ENCODE results near the gene SULT1E1.
A peak's percentile ranks its signal among the peaks of the same experiment; 100 is the strongest.
"Not testable (repeated sequence)": the region's sequence is repeated elsewhere in the genome, so short reads cannot be mapped to it uniquely, and the experiment has no call there.

SULT1E1 gene

DNA sequence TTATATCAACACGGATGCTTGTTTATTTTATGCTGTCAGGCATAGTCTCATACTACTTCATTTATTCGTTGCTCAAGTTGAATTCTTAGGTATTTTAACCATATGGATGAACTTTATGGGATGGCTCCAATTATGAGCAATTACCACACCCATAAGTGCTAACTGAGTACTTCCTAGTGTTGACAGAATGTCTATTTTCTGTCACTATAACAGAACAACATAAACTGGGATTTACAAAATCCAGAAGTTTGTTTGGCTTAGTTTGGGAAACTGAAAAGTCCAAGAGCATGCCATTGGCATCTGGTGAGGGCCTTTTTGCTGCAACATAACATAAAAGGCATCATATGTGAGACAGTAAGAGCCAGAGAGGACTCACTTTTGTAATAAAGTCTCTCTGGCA lies 21.0 kb downstream of the SULT1E1 start:
- DNase-seq = no peak

DNA sequence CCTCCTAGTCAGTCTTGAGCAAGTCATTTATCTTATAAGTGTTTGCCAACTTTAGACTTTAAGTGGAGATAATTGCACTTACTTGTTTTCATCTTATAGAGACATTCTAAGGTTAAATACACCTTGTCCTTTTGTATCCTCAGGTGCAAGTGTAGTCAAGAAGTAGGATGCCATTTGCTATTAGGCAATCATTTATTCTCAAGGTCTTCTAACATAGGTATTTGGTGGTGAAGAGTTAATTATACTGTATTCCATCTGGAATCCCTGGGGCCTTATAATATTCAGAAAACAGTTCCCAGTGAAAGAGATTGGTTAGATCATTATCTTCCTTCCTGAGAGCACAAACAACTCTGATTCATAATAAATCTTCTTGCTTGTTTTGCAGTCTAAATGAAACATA lies 23.7 kb downstream of the SULT1E1 start:
- no peak for DNase-seq

DNA sequence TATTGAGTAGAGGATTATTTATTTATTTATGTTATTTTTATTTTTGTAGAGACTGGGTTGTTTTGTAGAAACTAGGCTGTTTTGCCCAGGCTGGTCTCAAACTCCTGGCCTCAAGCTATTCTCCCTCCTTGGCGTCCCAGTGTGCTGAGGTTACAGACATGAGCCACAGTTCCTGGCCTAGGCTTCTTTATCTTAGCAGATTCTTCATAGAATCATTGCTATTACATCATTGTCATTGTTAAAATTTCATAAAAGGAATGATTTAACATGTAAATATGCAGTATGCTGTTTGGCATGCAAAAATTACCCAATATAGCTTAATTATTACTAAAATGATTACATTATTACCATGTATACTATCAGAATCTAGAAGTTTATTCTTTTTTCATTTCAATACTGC lies 24.2 kb downstream of the SULT1E1 start:
- no peak for DNase-seq

DNA sequence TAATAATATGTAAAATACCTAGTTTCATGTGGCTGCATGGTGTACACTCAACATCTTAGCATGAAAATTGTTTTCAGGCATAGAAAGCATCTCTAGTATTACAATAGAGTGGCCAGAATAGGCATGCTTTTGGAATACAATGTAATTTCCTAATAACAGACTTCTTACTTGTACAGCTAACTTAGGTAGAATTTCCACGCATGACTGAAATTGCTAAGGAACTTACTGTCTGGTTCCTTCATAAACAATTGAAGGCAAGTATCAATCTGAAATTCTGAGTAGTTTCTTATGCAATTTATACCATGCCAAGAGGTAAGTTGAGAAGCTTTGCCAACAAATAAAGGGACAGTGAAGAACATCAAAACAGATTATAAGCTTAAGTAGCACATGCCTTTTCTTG lies 26.7 kb downstream of the SULT1E1 start:
- DNase-seq = no peak

DNA sequence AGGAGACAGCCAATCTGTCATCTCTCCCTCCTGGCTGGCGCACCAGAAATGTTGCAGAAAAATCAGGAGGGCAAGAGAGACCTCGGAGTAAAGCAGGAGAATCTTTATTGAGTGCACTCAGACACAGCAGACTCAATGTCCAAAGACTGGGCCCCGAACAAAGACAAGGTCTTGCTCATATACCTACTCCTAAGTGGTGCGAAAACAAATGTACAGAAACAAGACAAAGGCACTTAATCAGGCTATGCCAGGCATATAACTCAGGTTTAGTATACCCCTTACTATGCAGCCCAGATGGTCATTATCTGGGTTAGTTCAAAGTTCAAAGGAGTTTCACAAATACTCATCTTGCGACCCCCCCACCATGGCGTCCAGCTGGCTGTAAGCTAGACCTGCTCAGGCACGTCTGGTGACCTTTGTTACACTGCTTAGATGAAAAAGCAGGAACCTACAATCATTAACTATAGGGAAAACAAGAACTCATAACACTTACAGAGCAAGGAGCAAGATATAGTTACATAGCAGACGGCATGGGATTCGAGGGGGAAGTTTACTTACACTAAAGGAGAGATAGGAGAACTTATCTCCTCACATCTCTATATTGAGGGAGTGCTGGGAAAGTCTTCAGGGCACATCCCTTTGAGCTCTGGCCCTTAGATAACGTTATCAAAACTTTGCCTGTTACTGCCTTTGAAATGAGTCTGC lies 27.5 kb downstream of the SULT1E1 start:
- DNase-seq = no peak

DNA sequence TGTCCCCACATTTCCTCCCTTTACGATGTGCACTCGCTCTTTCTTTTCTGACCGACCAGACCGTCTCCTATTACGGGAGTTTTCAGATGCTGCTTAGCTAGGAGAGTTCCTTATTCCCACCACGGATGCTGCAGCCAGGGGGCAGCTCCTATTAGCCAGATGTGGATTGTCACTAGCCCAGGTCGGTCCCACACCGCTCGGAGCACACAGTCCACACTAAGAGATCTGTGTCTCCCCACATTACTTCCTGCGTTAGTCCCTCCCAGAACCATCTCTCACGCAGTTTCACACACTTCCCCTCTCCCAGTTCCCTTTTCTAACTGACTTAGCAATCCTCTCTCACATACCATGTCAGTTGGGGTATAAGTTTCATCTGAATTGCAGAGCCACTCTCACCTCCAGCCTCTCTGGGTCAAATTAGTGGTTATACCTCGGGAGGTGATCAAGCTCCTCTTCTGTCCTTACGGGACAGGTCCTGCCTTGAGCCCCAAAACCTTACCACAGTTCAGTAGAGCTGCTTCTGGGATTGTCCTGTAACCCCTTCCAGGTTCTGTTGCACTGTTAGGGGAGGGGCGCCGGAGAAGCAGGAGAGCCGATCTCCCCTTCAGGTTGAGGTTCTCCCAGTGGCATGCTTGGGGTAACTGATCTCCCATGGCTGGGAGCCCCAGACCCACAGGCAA lies 28.2 kb downstream of the SULT1E1 start:
- DNase-seq = peak; percentile 4

DNA sequence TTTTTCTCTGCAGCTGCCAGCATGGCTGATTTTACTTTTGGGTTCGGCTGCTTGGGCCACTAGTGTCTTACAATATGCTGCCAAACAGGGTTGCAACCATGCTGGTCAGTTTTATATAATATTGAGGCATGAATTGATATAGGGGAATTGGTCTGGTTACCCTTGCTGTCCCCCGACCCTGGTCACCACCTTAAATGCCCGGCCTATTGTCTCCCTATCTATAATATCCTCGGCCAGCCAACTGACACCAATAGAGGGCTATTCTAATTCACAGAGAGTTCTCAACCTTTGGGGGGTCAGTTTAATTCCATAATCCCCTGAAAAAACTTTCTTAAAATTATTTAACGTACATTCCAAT lies 28.7 kb downstream of the SULT1E1 start:
- no peak for DNase-seq

DNA sequence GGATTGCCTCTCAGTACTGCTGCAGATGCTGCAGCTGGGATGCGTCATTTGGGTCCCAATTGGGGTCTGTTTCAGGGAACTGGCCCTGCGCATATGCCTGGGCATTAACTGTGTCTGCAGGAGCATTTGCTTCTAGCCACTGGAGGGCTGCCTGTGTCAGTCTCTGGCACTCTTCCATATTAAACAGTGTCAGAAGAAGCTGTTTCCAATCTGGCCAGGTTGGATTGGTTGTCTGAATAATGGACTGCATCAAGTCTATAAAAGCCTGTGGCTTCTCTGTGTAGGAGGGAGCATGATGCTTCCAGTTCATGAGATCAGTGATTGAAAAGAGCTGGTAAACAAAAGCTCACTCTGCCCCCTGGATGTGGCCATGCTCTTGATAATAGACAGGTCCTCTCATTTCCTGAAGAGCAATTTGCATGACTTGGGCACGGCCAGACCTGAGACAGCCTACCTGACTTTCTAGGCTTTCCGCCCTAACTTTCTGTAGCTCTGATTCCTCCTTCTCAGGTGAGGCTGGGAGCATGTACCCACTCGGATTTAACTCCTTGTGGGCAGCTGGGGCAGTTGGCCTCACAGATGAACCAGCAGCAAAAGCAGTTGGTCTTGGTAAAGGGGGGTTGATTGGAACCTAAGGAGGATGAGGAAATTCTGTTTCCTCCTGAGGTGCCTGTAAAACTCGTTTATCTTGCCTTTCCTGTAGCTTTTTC lies 29.2 kb downstream of the SULT1E1 start:
- no peak for DNase-seq

DNA sequence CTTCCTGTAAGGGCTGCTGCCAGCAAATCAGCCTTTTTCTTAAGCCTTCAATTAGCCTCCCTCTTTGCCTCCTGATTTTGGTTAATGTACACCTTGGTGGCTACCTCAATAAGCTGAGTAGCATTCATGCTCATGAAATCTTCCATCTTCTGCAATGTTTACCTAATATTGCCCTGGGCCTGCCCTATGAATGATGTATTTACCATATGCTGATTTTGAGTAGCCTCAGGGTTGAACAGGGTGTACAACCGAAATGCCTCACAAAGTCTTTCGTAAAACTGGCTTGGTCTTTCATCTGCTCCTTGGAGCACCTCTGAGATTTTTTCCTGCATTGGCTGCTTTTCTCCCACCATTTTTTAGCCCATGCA lies 29.8 kb downstream of the SULT1E1 start:
- no peak for DNase-seq

DNA sequence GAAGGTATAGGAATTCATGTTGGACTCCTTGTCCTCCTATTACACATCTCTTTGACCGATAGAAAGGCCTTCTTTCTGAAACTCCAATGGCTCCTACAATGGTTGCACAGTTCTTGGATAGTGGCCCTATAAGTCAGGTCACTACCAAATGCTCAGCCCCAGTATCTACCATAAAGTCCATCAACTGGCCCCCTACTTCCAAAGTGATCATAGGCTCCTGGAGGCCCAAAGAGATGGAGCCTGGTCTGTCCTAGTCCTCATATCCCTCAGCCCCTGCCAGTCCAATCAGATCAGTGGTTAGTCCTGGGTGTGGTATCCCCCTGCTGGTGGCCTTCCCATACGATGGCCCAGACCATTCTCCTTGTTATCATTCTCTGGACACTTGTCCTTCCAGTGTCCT lies 30.3 kb downstream of the SULT1E1 start:
- DNase-seq = no peak

DNA sequence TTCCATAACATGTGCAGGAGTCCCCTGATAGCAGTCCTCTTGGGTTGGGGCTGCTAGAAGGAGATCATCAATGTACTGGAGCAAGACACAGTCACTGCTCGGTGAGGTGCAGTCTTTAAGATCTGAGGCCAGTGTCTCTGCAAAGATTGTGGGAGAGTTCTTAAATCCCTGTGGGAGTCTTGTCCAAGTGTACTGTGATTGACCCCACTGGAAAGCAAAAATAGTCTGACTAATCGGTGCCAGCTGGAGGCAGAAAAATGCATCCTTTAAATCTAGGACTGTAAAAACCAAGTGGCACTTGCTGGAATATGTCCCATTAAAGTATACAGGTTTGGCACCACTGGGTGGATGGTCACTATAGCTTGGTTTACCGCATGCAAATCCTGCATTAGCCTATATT lies 31.1 kb downstream of the SULT1E1 start:
- DNase-seq = no peak

DNA sequence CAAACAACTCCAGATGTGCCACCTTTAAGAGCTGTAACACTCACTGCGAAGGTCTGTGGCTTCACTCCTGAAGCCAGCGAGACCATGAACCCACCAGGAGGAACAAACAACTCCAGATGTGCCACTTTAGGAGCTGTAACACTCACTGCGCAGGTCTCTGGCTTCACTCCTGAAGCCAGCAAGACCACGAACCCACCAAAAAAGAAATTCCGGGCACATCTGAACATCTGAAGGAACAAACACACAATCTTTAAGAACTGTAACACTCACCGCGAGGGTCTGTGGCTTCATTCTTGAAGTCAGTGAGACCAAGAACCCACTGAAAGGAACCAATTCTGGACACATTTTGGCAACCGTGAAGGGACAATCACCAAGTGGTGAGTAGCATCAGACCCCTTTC lies 34.9 kb downstream of the SULT1E1 start:
- not testable (repeated sequence) for DNase-seq

DNA sequence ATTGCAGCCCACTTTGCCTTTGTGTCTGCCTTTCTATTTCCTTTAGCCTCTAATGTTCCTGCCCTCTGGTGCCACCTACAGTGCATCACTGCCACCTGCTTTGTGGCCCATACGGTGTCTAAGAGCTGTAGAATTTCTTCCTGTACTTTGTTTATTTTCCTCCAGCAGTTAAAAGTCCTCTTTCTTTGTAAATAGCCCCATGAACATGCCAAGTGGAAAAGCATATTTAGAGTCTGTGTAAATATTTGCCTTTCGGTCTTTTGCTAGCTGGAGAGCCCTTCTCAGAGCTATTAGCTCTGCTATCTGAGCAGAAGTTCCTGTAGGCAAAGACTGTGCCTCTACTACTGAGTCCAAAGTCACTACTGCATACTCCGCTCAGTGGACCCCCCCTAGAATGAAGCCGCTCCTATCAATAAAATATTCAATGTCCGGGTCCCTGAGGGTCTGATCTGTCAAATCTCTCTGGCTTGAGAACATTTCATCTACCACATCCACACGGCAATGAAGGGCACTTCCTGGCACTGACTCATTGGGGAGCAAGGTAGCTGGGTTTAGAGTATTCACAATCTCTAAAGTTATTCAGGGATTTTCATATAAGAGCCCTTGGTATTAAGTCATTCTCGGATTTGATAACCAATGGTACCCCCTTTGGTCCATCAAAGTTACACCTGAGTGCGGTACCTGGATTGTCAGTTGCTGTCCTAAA lies 36.3 kb downstream of the SULT1E1 start:
- DNase-seq = peak; percentile 18

DNA sequence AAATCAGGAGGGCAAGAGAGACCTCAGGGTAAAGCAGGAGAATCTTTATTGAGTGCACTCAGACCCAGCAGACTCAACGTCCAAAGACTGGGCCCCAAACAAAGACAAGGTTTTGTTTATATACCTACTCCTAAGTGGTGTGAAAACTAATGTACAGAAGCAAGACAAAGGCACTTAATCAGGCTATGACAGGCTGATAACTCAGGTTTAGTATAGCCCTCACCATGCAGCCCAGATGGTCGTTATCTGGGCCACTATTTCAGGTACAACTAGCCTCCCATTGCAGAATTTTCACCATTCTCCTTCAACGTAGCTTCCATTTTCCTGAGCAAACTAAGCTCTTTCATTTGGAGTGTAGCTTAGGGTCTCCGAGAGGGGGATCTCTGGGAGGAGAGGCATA lies 36.9 kb downstream of the SULT1E1 start:
- no peak for DNase-seq

DNA sequence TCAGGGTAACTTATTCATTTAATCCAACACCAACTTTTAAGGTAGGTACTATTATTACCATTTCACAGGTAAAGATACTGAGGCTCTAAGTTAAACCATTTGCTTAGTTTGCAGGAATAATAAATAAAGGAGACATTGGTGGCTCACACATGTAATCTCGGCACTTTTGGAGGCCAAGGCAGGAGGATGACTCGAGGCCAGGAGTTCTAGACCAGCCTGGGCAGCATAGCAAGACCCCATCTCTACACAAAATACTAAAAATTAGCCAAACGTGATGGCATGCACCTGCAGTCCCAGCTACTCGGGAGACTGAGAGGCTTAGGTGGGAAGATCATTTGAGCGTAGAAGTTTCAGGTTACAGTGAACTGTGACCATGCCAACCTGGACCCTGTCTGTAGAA lies 37.7 kb downstream of the SULT1E1 start:
- DNase-seq = no peak

DNA sequence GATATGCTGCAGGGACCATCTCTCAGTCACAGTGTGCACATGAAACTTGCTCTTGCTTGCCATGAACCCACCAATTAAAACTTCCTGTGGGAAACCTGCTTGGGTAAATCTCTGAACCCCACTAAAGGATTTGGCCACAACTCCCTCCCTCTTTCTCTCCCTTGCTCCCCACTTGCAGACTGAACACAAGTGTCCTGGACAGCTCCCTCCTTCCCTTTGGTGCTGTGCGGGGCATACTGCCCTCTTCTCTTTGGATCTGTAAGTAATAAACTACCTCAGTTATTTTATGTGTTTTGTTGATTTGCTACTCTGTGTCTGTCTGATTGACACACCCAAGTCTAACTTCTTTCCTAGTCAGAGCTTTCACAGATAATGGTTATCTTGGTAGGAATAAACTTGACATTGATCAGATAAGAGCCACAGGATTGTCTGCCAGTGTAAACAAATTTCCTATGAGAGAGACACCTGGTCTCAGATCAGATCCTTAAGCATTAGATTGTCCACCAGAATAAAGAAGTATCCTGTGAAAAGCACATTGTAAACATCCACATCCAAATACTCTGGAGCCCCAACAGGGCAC lies 41.8 kb downstream of the SULT1E1 start:
- no peak for DNase-seq

DNA sequence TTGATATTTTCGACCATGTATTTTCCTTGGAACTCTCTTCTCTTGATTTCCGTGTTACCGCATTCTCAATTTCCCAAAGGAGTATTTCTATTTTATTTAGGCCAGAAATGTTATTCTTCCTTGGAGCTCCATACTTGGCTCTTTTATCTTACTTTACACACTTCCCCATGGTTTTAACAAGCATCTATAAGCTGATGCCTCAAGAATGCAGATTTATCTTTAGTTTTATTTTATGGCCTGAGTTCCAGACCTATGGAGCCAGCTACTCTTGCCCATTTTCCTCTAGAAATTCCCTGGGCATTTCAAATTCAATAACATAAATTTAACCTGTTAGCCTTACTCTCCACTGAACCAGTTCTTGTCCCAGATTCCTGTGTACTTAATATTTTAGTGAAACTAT lies 43.7 kb downstream of the SULT1E1 start:
- DNase-seq = no peak

DNA sequence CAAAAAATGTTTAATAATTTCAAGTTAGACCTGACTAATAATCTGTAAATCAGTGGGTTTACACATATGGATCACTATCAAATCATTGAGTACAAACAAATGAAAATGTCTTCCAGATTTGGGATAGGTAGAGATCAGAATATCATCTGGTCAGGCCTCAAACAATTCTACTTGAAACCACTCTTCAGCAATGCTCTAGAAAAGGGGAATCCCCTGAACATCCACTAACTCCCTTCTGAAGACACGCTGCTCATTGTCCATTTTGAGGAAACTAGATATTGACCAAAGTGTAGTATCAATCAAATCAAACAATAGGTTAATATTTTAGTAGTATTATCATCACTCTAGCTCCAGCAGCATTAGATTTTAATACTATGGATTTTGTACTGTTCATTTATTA lies 46.3 kb downstream of the SULT1E1 start:
- no peak for DNase-seq

DNA sequence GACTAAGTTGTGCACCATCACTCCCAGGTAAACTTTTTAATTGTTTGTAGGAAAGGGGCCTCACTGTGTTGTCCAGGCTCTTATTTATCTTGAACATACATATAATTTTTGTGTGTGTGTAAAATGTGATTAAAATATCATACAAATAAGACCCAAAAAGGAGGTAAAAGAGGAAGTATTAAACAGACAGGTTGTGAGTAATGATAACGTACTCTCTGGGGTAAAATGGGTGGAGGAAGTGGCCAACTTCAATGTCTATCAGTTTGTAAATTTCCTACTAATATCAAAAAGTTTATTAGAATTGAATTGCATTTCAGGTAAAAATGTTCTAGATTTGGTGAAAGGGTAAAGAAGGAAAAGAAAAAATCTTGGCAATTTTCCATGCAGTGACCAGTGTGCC lies 48.8 kb downstream of the SULT1E1 start:
- DNase-seq = no peak

DNA sequence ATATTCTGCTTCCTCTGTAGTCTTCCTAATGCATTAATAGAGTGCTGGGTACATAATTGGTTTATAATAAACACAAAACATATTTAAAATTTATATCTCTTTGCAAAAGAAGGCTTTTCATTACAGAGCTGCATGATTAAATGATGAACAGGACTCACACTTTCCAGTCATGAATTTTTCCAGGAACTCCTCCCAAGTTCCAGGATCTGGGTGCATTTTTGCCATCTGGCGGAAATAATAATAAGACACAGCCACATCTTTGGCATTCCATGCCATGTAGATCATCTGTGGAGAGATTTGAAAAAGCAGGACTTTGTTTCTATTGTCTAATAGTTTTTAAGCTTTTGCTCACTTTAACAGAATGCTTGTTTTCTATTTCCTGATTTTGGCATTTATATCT lies 59.3 kb downstream of the SULT1E1 start:
- no peak for DNase-seq

DNA sequence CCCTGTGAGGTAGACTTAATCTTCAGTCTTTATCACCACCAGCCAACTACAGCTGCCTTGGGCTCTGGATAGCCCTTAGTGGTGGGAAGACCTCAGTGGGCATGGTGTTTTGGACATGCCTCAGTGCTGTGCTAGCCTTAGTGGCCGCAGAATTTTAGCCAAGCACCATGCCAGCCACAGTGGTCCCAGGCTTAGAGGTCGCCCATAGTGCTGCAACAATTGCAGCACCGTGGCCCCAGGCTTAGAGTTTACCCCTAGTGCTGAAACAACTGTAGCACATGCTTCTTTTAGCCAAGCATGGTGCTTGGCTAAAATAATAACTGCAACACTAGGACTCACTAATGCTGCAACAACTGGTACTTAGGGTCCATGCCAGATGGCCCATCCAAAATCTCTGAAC lies 60.6 kb downstream of the SULT1E1 start:
- no peak for DNase-seq

DNA sequence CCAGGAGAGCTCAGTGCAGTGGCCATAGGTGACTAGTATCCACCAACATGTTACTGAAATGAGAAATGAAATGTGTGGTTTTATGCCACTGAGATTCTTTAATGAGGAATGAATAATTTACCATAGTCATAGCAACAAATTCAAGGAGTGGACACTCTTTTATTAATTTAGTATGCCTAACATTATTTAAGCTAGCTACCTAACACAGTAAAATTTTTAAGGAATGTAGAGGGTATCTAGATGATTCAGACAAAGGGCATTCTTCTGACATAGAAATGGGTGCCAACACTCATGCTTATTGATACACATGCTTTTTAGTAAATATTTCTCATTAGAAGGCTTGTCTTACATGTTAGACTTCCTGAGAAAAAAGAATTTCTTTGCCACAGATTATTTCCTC lies 66.2 kb downstream of the SULT1E1 start:
- DNase-seq = no peak

All from RPMI8226 (cell line).